NCI-H2196 (cell line): Measurements from ENCODE around the gene CDKN2AIPNL.
"Not testable (repeated sequence)": the region's sequence is repeated elsewhere in the genome, so short reads cannot be mapped to it uniquely, and the experiment has no call there.

ENCODE experiments used
- DNase-seq: peaks from one replicate; lab custom pipeline; 2025; ENCODE audit not compliant: unreplicated experiment; lab: John Stamatoyannopoulos, UW

Gene CDKN2AIPNL

DNA sequence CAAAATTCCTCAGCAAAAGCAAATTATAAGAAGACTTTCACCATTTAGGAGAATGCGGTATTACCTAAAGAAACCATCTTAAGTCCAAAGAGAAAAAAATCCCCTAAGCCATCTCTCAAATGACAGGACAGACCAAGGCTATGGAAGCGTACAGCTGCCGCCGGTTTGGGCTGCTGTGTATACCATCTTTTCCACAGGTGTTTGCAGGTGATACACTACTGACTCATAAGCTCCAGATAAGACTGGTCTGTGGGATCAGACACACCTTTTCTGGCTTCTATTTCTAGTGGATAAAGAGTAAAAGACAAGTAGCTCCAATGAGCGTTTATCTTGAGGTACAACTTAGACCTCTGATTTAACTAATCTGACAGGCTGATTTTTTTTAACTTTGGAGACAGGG, 7.7 kb downstream of the CDKN2AIPNL start:
- DNase-seq, result no peak

DNA sequence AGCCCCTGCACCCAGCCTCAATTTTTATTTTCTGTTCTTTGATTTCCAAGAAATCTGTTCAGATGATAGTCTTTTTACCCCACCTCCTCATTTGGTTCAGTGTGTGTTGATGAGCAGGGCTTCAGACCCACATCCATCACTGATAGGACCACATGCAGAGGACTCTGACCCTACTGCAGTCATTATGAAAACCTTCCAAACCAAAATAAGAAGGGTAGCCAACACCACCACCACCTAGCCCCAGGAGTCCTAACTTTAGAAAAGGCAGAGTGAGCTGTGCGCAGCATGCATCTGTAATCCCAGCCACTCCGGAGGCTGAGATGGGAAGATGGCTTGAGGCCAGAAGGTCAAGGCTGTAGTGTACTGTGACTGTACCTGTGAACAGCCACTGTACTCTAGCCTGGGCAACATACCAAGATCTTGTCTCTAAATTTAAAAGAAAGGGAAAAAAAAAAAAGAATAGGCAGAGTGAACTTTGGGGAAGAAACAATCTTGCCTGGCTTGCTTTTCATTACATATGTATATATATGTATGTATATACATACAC, 13.0 kb downstream of the CDKN2AIPNL start:
- no peak for DNase-seq

DNA sequence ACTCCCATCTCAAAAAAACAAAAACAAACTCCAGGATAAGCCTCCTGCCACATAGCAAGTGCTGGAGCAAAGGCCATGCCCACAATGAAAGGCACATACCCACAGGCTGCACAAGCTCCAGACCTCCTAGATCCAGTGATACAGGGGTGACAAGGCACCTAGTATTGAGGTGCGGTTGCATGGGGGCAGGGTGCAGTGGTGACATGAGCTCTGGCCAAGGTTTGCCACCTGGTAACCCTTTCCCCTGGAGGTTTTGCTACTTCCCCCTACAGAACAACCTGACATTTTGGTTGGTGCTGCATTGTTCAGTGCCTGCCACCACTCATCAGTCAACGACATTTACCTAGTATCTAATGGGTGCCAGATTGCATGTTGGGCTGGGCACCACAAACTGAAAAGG, 14.5 kb downstream of the CDKN2AIPNL start:
- DNase-seq, result no peak

DNA sequence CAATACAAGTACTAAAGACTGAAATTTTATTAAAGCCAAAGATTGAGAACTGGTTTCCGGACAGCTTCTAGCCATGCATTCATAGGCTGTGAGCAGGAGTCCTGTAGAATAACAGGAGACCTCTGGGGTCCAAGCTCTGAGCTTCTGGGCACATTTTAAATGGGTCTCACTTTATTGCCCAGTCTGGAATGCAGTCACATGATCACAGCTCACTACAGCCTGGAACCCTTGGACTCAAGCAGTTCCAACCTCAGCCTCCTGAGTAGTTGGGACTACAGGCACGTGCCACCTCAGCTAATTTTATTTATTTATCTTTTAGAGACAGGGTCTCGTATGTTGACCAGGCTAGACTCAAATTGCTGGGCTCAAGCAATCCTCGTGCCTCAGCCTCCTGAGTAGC, 15.4 kb downstream of the CDKN2AIPNL start:
- no peak for DNase-seq

DNA sequence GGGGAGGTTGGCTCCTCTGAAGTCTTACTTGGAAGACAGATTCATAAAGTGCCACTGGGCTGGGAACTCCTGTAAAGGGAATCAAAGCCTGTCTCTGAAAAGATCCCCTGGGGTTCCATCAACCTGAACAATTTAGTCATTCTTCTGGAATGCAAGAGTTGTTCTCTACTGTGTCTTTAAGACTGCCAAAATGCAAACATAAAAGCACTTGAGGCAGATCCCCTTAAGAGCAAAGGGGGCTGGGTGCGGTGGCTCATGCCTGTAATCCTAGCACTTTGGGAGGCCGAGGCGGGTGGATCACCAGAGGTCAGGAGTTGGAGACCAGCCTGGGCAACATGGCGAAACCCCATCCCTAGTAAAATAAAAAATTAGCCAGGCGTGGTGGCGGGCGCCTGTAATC, 16.7 kb downstream of the CDKN2AIPNL start:
- no peak for DNase-seq

DNA sequence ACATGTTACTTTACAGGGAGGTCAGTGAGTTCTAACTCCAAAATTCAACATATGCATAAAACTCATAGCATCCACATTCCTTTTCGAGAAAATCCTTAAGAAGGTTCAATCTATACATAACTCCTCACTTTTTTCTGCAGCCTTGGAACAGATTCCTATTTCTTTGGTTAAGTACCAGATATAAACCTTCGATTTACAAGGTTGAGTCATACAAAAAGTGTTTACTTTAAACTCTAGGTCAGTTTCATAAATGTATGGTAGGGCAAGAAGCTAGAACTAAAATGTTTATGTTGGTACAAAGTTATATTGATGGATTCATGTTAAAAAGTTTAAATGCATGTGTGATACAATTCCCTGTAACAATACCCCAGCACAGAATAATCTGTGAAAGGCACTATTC, 19.4 kb downstream of the CDKN2AIPNL start:
- no peak for DNase-seq

DNA sequence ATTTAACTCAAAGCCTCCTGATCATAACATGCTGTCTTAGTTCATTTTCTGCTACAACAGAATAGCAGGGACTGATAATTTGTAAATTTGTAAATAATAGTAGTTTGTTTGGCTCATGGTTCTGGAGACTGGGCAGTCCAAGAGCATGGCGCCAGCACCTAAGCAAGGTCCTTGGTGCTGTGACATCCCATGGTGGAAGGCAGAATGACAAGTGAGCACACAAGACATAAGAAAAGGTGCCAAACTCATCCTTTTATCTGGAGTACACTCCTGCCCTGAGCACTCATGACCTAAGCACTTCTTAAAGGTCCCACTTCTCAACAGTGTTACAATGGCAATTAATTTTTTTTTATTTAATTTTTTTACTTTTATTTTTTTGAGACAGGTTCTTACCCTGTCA, 24.2 kb downstream of the CDKN2AIPNL start:
- no peak for DNase-seq

DNA sequence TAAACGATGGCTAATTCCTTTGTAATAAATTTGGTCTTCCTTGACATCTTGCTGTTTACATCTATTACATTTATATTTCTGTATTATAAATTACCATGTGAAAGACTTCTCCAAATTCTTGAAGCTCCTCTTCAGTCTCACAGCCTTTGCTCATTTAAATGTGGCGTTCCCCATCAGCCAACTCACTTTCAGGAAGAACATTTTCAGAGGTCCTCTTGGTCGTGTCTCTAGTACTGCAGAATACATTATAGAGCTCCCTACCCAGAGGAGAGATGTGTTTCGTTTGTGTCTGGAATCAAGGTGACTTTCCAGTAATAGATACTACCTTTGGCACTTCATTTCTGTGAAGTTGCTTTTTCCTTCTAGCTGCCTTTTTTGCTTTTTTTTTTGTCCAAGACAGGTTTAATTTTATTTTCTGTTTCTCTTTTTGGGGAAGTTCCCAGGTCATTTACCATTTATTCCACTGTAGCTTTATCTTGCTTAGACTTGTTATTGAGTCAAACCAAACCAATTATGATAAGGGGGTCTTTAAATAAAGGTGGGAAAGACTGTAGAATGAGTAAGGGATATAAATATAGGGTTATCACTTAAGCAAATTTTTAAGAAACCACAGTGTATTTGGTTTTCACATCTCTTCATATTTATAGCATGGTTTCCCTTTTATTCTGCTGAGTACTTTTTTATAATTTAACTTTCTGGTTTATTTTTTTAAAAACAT, 27.5 kb downstream of the CDKN2AIPNL start:
- DNase-seq, result no peak

DNA sequence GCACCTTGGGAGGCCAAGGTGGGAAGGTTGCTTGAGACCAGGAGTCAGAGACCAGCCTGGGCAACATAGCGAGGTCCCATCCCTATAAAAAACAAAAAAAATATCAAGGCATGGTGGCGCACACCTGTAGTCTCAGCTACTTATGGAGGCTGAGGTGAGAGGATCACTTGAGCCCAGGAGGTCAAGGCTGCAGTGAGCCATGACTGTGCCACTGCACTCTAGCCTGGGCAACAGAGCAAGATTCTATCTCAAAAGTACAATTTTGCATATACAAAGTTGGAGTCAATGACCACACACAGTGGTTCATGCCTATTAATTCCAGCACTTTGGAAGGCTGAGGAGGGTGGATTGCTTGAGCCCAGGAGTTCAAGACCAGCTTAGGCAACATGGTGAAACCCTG, 29.5 kb downstream of the CDKN2AIPNL start:
- not testable (repeated sequence) for DNase-seq

DNA sequence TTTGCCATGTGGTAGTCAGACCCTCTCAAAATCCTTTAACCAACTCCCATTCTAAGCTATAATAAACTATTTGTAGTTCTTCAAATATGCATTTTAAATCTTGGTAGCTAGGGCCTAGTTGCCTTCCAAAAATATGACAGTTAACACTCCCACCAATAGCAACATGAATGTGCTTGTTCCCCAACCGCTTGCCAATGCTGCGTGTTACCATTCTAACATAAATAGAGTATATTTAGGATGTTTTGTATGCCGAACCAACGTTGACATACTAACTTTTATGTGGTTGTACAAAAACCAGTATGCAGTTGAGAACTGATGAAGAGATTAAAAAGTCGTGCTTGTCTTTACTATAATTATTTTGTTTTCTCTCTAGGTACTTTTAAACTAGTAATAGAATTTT, 31.3 kb downstream of the CDKN2AIPNL start:
- no peak for DNase-seq

DNA sequence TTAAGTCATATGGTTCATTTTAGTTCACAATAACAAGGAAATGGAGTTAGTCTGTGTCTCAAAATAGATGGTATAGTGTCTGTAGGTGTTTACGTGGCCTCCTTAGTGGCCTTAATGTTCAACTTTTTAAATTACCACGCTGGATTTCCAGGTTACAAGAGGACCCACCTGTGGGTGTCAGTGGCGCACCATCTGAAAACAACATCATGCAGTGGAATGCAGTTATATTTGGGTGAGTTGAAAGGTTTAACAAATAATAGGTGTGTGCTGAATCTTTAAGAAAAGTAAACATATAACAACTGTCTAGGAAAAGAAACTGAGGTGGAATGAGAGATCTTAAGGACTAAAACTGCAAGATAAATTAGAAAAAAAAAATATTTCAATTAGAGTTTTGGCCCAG, 37.4 kb downstream of the CDKN2AIPNL start:
- DNase-seq, result no peak

DNA sequence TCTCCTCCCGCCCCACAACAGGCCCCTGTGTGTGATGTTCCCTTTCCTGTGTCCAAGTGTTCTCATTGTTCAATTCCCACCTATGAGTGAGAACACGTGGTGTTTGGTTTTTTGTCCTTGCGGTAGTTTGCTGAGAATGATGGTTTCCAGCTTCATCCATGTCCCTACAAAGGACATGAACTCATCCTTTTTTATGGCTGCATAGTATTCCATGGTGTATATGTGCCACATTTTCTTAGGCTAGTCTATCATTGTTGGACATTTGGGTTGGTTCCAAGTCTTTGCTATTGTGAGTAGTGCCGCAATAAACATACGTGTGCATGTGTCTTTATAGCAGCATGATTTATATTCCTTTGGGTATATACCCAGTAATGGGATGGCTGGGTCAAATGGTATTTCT, 38.0 kb downstream of the CDKN2AIPNL start:
- DNase-seq, result not testable (repeated sequence)

DNA sequence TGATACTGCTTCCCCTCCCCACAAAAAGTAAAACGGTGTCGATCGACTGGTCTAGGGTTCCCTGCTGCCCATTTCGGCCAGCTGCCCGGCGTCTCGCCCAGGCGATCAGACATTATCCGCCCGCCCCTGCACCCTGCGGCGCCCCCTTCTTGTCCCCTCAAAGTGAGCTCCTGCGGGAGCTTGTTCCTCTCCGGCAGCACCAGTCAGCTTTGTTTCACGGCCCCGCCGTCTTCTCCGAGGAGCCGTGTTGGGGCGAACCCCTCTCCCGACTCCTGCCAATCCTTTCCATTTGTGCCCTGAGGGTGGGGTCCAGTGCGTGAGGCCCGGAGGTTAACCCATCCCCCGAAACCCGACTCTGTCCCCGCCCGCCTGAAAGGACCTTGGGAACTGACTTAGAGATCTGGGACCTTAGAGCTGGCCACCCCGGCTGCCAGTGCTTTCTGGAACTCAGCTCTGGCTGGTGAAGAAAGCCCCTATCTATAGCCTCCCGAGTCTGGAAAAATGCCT, 39.8 kb downstream of the CDKN2AIPNL start:
- no peak for DNase-seq

DNA sequence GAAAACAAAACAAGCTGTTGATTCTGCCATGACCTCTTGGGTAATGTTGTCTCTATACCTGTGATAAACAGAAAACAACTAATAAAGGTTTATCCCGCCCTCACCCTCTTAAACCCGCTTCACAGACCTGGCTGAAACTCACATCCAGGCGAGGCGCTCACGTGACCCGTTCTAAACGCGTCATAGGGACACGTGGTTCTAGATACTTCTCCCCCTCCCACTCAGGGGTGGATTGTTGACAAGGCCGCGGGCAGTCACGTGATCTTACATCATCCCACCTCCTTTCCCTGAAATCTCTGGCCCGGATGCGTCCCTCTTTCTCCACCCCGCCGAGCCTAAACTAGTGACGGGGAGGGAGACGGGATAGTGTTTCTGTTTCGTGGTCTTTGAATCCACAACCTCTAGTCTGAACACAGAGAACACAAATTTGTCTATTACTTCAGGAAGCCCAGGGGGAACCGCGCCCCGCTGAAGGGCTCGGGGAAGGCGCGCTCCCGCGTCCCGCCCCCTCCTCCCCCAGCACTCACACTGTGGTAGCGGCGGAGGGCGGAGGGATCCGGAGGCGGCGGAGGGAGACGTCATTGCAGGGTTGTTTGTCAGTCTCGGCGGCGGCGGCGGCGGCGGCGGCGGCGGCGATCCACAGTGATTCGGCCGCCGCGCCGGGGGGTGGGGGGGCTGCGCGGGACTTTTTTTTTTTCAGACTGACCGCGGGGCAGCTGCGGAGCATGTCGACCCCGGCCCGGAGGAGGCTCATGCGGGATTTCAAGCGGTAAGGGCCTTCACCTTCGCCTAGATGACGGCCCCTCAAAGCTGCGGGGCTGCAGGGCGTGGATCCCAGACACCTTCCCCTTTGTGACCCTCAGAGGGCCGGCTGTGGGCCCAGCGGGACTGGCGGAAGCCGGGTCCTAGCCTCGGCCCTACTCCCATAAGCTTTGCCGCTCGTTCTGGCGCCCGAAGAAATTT, 40.5 kb downstream of the CDKN2AIPNL start, which contains the start of gene UBE2B:
Gene UBE2B, plus strand, starts transcription at position 699 of the 963 bp plus-strand sequence. Its CDS starts 27 bp downstream, at position 726.
- DNase-seq, result peak; percentile 97

DNA sequence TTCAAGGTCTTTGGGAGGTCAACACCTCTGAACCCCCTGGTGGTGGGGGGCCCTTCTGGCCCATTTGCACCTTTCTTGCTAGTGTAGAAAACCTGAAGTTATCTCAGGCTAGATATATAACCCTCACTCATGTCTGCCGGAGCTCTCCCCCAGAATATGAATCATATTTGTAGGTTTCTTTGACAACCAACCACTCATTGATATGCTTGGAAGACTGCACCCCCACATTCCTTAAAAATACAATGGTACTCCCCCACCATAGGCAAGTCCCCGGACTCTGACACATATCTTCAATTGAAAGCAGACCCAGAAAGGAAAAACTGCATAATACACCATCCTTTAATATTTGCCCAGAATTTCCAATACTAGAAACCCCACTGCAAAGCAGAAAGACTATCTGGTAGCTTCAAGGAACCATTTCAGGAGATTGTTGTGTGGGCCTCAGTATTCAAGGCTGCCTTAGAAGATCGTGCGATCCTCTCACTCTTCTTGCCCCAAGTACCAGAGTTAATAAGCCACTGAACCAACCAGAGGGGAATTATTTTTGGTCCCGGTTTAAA, 41.3 kb downstream of the CDKN2AIPNL start:
- no peak for DNase-seq

DNA sequence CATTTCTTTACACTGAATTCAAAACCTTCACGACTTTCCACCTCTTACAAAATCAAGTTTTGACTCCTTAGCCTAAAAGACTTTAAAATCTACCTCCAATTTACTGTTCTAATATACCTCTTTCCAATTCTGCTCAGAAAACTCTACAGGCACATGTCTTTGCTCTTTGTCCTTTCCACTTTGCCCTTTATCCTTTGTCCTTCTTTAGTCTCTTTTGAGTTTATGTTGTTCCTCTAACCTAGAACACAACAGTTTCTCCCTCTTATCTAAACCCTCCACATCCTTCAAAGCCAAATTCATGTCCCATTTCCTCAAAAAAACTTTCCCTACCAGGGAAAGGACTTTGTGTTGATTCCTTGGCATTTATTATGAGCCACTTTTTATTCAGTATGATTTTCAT, 46.1 kb downstream of the CDKN2AIPNL start:
- DNase-seq, result no peak

DNA sequence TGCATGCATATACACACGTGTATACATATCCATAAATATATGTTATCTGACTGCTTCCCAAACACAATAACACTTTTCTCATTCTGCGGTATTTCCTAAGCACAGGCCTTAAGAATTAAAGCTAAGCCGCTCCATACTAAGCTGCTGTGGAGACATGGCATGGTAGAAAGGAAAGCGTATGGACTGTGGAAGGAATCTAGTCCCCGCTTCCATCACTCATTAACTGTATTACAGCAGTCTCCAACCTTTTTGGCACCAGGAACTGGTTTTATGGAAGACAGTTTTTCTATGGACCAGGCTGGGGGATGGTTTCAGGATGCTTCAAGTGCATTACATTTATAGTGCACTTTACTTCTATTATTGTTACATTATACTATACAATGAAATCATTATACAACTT, 56.0 kb downstream of the CDKN2AIPNL start:
- DNase-seq, result no peak
